ENCODE measurements around the gene RIC3.

RIC3 gene, protein sequence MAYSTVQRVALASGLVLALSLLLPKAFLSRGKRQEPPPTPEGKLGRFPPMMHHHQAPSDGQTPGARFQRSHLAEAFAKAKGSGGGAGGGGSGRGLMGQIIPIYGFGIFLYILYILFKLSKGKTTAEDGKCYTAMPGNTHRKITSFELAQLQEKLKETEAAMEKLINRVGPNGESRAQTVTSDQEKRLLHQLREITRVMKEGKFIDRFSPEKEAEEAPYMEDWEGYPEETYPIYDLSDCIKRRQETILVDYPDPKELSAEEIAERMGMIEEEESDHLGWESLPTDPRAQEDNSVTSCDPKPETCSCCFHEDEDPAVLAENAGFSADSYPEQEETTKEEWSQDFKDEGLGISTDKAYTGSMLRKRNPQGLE

DNA sequence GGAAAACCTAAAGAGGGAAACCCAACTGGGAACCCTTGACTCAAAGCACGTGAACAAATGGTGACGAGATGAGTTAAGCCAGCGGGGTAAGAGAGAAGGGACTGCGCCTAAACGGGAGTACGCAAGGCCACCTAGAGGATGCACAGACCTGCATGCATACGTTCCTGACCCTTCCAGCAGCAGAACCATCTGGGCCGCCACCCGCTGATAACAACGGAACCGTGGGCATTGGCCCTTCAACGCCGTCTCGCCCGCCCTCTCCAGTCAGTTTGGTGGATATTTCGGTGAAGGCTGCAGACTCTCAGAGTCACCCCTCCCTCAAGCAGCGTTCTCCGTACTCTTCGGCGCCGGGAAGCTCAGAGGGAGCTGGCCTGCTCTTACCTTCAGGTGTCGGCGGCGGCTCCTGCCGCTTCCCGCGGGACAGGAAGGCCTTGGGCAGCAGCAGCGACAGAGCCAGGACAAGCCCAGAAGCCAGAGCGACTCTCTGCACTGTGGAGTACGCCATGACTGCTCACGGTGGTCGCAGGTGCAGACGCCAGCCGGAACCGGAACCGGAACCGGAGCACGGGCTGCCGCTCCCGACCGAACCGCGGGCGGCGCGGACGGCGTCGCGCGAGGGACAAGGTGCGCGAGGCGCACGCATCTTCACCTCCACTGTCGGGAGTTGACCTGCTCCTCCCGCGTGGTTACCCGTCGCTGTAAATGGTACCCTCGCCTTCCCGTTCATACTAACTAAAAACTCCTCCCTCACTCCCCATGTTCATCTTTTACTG lies at the start of gene RIC3:
RIC3 (minus strand) TSS at position 541 of the 773 bp plus-strand sequence; CDS start at position 505, 36 bp downstream.
- no peak for DNase-seq (ENCODE audit: low spot score)

DNA sequence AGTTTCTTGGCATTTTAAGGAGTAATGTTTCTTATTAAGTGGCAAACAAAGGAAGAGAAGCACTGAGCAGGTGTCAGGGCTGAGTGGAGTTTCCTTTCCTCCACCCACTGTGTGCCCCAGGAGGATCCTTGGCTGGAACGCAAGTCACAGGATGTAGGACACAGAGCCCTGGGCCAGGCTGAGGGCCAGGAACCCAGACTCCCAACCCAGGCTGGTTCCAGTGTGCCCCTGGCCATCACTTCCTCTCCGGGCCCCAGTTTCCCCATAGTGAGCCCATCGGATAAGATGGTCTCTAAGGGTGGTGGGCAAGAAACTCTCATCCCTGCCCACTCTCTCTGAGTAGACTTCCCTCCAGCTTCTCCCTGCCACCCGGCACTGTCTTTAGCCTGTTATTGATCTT lies 49.6 kb upstream of the RIC3 start:
- DNase-seq (ENCODE audit: low spot score) = no peak

- DNase-seq (ENCODE audit: low spot score) = no peak
Measured at GRCh38 chr11:8217926-8218325, 49.1 kb upstream of the RIC3 start.

DNA sequence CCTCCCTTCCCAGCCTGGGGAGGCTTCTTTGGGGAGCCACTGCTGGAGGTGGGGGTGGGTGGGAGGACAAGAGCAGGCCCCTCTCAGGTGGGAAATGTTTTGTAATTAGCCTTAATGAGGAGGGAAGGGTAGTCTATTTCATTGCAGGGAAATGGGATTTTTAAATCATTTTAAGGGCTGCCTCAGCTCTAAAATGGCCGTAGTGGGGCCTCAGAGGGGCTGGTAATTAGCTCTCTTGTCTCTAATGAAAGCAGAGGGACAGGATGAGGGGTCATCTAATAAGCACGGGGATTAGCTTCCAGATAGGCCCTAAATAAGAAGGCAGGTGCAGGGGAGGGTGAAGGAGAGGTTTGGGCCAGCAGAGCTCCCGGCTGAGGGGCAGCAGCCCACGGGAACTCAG lies 48.3 kb upstream of the RIC3 start:
- no peak for DNase-seq (ENCODE audit: low spot score)

DNA sequence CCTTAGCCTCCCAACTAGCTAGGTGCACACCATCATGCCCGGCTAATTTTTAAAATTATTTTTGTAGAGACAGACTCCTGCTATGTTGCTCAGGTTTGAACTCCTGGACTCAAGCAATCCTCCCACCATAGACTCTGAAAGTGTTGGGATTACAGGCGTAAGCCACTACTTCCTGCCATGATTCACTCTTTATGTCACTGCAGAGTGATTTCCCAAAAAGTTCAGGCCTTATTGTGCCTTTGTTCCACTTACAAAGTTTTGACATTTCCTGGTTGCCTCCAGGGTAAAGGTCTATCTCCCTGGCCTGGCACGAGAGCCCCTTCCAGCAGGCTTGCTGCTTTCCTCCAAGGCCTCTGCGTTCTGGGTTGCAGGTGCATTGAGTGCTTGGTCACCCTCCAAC lies 44.6 kb upstream of the RIC3 start:
- DNase-seq (ENCODE audit: low spot score) = no peak

DNA sequence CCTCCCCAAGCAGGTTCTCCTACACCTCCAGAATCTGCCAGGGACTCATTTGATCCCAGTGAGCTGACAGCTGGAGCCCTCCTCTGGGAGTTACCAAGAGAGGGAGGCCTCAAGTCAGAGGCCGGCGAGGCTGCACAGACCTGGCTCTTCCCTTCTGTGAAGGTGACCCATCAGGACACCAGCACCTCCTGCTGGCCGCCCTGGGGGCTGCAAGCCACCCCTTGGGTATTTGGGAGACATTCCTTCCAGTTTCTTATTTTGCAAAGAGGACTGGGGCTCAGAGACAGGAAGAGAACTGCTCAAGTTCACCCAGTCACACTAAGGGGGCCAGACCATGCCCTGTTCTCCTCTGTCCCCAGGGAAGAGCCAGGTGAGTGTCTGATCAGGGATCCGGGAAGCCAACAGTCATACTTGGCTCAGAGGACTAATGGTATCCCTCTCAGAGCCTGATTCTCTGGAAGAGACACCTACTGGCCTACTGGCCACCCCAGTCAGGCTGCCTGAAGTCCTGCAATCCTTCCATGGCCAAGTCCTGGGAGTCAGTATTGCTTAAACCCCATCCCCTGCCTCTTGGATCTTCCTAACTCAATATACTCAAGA lies 40.5 kb upstream of the RIC3 start:
- DNase-seq (ENCODE audit: low spot score) = no peak

- no peak for DNase-seq (ENCODE audit: low spot score)
Measured at GRCh38 chr11:8207080-8208000, 38.5 kb upstream of the RIC3 start.

DNA sequence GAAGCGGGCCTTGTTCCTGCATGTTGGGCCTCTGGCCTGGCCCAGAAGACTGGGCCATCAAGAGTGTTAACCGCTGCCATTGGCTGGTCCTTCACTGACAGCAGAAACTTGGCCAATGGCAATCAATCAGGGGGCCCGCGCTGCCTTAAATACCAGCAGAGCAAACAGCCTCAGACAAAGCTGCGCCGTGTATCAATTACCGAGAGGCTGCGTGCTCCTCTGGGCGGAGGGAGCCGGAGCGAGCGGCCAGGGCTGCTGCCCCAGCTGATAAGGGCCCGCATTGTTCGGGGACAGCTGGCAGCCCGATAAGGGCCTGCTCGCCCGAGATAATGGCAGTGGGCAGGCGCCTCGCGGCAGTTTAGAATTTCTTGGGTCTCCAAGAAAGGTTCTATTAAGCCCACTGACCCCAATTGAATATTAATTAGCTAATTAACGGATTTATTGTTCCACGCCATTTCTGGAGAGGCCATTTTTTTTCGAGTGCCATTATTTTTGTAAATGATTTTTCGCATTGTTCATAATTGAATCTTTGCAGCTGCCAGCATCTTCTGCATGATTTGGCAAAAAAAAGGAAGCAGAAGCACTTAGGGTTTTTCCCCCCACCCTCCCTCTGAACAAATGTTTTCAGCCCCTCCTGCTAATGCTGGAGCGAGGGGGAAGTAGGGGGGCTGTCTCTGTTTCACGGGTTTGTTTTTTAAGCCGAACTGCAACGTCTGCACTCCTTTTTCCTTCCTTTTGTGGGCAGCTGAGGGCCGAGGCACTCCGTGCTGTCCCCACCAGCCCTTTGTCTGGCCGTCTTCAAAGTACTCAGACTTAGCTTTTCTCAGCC lies 37.6 kb upstream of the RIC3 start:
- DNase-seq (ENCODE audit: low spot score) = no peak

DNA sequence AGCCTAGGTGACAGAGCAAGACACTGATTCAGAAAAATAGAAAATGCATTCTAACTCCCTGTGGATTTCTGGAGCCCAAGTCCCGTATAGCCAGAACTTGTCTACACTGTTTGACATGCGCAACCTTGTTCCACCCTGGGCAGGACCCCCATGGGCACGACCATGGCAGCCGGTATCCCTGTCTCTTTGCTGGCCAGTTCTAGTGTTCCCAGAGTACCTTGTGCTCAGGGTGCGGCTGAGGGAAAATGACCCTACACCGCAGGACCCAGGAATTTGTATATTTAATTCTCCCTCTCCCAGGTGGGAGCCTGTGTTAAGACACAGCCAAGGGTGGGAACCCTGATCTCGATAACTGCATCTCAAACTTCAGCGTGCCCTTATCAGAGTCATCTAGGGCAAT lies 36.7 kb upstream of the RIC3 start:
- DNase-seq (ENCODE audit: low spot score) = no peak

- no peak for DNase-seq (ENCODE audit: low spot score)
Measured at GRCh38 chr11:8204596-8204995, 35.8 kb upstream of the RIC3 start.

DNA sequence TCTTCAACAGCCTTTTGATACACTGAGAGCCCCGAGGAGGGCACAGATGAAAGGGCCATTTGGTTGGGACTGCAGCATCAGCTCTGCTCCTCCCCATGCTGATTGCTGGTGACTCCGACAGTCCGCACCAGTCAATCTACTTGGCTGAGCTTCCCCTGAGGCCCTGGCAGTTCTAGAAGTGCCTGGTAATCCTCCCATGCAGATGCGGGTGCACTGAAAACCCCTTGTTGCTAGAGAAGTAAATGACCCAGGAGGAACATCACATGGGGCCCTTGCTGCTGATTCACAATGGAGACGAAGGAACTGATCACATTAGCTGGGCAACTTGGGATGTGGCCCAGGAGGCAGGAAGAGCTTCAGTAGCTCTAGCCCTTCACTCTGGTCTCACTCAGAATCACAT lies 35.2 kb upstream of the RIC3 start:
- DNase-seq (ENCODE audit: low spot score) = no peak

- DNase-seq (ENCODE audit: low spot score) = no peak
Measured at GRCh38 chr11:8203414-8203715, 34.5 kb upstream of the RIC3 start.

DNA sequence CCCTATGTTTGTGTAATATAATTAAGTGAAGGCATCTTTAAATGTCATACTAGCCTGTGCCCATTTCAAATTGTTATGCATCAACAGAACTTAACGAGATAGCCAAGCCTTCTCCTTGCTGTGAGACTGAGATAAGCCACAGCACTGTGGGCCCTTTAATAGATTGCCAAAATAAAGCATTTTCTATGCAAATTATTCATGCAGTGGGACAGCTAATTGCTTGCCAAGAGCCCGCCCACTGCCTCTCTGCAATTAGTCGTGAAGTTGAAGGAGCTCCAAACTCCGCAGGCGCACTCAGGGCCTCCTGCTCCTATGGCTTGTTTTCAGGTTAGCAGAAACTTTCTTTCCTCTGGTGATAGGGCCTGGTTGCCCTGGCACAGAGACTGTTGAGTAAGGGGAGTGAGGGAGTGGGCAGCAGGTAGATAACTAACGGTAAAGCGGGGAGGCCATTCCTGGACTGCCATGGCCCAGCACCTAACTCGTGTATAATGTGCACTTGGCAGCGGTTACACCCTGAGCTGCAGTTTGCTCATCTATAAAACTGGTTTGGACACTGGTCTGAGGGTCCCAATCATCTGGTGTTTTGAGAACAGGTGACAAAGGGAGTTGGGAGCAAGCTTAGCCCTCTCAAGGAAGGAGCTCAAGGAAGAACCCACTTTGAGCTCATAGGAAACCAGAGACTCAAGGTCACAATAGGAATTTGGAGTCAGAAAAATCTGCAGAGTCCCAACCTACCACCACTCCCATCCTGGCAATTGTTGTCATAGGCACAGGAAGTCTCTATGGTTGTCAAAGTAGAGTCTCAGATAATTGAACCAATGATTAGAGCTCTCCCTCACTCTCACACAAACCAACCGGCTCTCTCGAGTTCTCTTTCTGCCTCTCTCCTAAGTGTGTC lies 33.9 kb upstream of the RIC3 start:
- no peak for DNase-seq (ENCODE audit: low spot score)

- no peak for DNase-seq (ENCODE audit: low spot score)
Measured at GRCh38 chr11:8201644-8202365, 33.0 kb upstream of the RIC3 start.

DNA sequence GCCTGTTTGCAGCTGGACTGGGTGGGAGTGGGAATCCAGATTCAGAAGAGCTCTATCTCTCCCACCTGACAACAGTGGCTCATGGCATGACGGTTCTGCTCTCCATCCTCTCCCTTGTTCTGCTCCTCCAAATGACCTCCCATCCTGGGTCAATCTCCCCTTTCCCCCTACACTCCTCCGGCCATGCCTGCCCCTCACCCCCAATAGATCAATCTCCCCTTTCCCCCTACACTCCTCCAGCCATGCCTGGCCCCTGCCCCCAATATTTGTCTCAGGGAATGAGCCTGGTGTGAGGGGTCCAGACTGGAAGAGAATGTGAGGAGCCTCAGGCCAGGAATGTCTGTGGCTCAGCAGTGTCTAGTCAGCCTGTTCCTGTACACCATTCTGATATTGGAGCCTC lies 30.9 kb upstream of the RIC3 start:
- DNase-seq (ENCODE audit: low spot score) = no peak

- DNase-seq (ENCODE audit: low spot score) = no peak
Measured at GRCh38 chr11:8196749-8197148, 27.9 kb upstream of the RIC3 start.

DNA sequence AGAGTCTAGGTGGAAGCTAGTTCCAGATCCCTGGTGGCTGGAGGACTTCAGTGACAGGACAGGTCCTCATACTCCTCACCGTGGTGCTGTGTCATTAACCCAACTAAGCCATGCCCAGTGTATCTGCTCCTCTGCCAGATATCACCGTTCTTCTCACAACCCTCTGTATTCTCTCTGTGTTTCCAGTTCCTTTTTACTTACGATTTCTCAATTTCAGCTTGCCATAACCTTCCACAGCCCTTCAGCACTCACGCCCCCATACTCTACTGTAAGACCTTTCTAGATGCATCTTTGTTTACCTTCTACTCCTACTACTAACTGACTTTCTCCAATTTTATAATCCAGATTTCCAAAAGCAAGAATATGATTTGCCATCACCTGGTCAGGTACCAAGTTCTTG lies 26.1 kb upstream of the RIC3 start:
- no peak for DNase-seq (ENCODE audit: low spot score)

DNA sequence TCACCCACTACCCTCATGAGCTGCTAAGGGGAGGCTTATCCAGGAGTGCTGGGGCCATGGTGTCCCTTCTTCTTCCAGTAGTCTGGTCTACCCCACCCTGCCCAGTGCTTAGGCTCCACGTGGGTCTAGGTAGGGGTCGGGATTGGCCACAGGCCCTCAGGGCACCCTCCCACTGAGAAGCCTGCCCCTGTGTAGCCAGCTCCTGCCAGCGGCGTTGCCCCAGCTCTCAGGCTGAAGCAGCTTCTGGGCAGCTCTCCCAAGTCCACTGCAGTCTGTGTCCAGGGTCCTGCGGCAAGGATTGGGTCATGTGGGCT lies 24.0 kb upstream of the RIC3 start:
- DNase-seq (ENCODE audit: low spot score) = no peak

DNA sequence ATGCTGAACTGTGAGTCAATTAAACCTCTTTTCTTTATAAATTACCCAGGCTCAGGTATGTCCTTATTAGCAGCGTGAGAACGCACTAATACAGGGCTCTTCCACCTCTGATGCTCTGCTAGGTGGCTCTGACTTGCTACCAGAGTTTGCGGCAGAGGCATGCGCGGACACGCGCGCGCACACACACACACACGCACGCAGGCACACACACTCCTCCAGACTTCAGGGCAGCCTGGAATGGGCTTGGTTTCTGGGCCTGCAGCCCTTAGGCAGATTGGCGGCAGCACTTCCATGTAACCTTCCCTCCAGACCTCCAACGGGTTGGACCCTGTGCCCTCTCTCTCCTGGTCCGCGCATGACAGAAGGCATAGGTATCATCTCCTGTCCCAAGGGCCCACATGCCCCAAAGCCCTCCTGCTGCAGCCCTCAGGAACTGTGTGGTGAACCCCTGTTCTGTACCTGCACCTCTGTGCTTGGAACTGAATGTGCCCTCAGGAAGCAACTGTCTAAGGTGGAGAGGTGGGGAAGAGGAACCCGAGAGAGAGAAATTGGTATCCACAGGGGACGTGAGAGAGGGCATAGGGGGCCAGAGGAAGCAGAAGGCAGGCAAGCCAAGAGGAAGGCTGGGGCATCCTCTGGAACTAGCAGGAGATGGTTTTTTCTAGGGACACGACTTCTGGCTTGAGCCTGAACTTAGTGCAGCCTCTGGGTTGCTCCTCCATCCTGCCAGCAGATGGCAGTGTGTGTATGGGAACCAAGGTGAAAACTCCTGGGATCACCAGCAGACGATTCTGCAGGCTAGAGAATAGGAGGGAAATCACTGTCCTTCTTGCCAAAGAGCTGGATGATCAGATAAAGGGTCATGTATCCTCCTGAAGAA lies 23.4 kb upstream of the RIC3 start:
- peak; percentile 89 for DNase-seq (ENCODE audit: low spot score)

Measured in GM03348 (cell line).